Measurements from ENCODE around the gene RESF1. TPM values are rescaled to one million over a fixed set of nuclear protein-coding genes. Genes with fewer than 3 reads are reported as not detected.

The RESF1 gene
- total RNA-seq, 1 experiment from 2014 or later: 20.0 TPM

Other genes with a start within 250 kb of the RESF1 start
- 9.8 and 14.3 TPM in 2 replicates for gene AMN1, start 230.4 kb upstream of the RESF1 start, total RNA-seq (2014; rRNA removed)
- gene BICD1, start 147.4 kb downstream of the RESF1 start, total RNA-seq (2014; rRNA removed): 6.2 and 6.6 TPM in 2 replicates

All from LHCN-M2 (cell line).